Neural cell (in vitro differentiated cells): ENCODE measurements around the gene KATNIP. TPM values are rescaled to one million over a fixed set of nuclear protein-coding genes. Genes with fewer than 3 reads are reported as not detected.

Experiments
- H2AFZ ChIP-seq: fragments of 200-600, 300-800 bp; sonication (generic), shearing (Covaris generic); 2 replicates; pipeline ENCODE4 v1.6.0; 2014; ENCODE audit warnings: low read depth, mild to moderate bottlenecking, antibody characterized with exemption, low read length, moderate library complexity
- H3F3A ChIP-seq: fragments of 200-600 bp; shearing (Covaris generic); 2 replicates; pipeline ENCODE4 v1.6.1; 2016; ENCODE audit warnings: mild to moderate bottlenecking, moderate library complexity, mixed read lengths, antibody characterized with exemption, low read length; ENCODE audit not compliant: insufficient read depth, poor library complexity, severe bottlenecking
- H3K27ac ChIP-seq: fragments of 200-600, 300-800 bp; sonication (generic), shearing (Covaris generic); 2 replicates; pipeline ENCODE4 v1.5.1; 2014; ENCODE audit warnings: mild to moderate bottlenecking, low read length, moderate library complexity
- H3K27me3 ChIP-seq: fragments of 300-800, 200-600 bp; sonication (generic), shearing (Covaris generic); 2 replicates; pipeline ENCODE4 v1.6.0; 2014; ENCODE audit warnings: mild to moderate bottlenecking, low read depth, low read length, moderate library complexity; ENCODE audit not compliant: insufficient read depth
- H3K36me3 ChIP-seq: fragments of 300-800, 200-600 bp; sonication (generic), shearing (Covaris generic); 2 replicates; pipeline ENCODE4 v1.5.1; 2014; ENCODE audit warnings: mild to moderate bottlenecking, antibody characterized with exemption, low read length, moderate library complexity; ENCODE audit not compliant: insufficient read depth
- H3K4me2 ChIP-seq: fragments of 300-800, 200-600 bp; sonication (generic), shearing (Covaris generic); 2 replicates; pipeline ENCODE4 v1.6.0; 2014; ENCODE audit warnings: mild to moderate bottlenecking, low read length
- H3K4me3 ChIP-seq: fragments of 300-800, 200-600 bp; sonication (generic), shearing (Covaris generic); 2 replicates; pipeline ENCODE4 v1.5.1; 2014; ENCODE audit warnings: mild to moderate bottlenecking, low read length, moderate library complexity
- H3K79me2 ChIP-seq: fragments of 200-600 bp; shearing (Covaris generic); replicated peaks from 2 replicates; pipeline ENCODE4 v1.6.0; 2014; ENCODE audit warnings: mild to moderate bottlenecking, low read length, moderate library complexity; ENCODE audit not compliant: insufficient read depth
- H3K9ac ChIP-seq: fragments of 300-800, 200-600 bp; sonication (generic), shearing (Covaris generic); 2 replicates; pipeline ENCODE4 v1.6.1; 2016; ENCODE audit warnings: mild to moderate bottlenecking, low read length, mixed read lengths
- H3K9me2 ChIP-seq: fragments of 200-600 bp; shearing (Covaris generic); 2 replicates; pipeline ENCODE4 v1.6.1; 2016; ENCODE audit warnings: mild to moderate bottlenecking, low read length, mixed read lengths; ENCODE audit not compliant: insufficient read depth
- H3K9me3 ChIP-seq: fragments of 200-600, 300-800 bp; sonication (generic), shearing (Covaris generic); 2 replicates; pipeline ENCODE4 v1.6.1; 2016; ENCODE audit warnings: mild to moderate bottlenecking, mixed run types, low read length, moderate library complexity, mixed read lengths
- H4K20me1 ChIP-seq: fragments of 200-600 bp; shearing (Covaris generic); 2 replicates; pipeline ENCODE4 v1.6.1; 2016; ENCODE audit warnings: mild to moderate bottlenecking, mixed run types; ENCODE audit not compliant: insufficient read depth
- EP300 ChIP-seq: fragments of 450-650 bp; conservative IDR thresholded peaks from 2 replicates; pipeline ENCODE4 v1.6.1; 2014; ENCODE audit warnings: antibody characterized with exemption, mild to moderate bottlenecking, moderate library complexity; ENCODE audit not compliant: poor library complexity, severe bottlenecking
- EZH2 ChIP-seq: fragments of 200-600, 300-800 bp; shearing (Covaris generic), sonication (generic); IDR thresholded peaks from 2 replicates; pipeline ENCODE4 v1.6.1; 2014; ENCODE audit warnings: antibody characterized with exemption, low read length, borderline replicate concordance, mild to moderate bottlenecking; ENCODE audit not compliant: insufficient read depth, poor library complexity, severe bottlenecking
- MXI1 ChIP-seq: fragments of 450-650 bp; conservative IDR thresholded peaks from 2 replicates; pipeline ENCODE4 v1.6.1; 2014; ENCODE audit warnings: antibody characterized with exemption, mild to moderate bottlenecking; ENCODE audit not compliant: poor library complexity, severe bottlenecking
- POLR2AphosphoS5 ChIP-seq: IDR thresholded peaks from 2 replicates; pipeline ENCODE4 v1.6.1; 2012
- RAD21 ChIP-seq: fragments of 450-650 bp; conservative IDR thresholded peaks from 2 replicates; pipeline ENCODE4 v1.6.1; 2014; ENCODE audit warnings: antibody characterized with exemption, mild to moderate bottlenecking, moderate library complexity
- SMC3 ChIP-seq: fragments of 450-650 bp; conservative IDR thresholded peaks from 2 replicates; pipeline ENCODE4 v1.6.1; 2014; ENCODE audit warnings: antibody characterized with exemption, mild to moderate bottlenecking, moderate library complexity; ENCODE audit not compliant: poor library complexity
- TAF1 ChIP-seq: IDR thresholded peaks from 2 replicates; pipeline ENCODE4 v1.6.1; 2012; ENCODE audit warnings: low read depth
- polyA plus RNA-seq: library from polyadenylated mRNA; depleted of rRNA; stranded (reverse); fragments of >200 nt; gene quantifications from 2 replicates; pipeline ENCODE4 v1.2.3, GENCODE V29; 2014
- TF ChIP-seq, protein P1 (sequence below): fragments of 450-650 bp; IDR thresholded peaks from 2 replicates; pipeline ENCODE4 v1.5.1; 2014; ENCODE audit warnings: antibody characterized with exemption, mild to moderate bottlenecking, moderate library complexity; ENCODE audit not compliant: poor library complexity, severe bottlenecking
- TF ChIP-seq, protein P2 (sequence below): IDR thresholded peaks from 2 replicates; pipeline ENCODE4 v1.6.1; 2012; ENCODE audit warnings: borderline replicate concordance

The KATNIP gene
- polyA plus RNA-seq, 1 donor from 2014 or later = 6.4 TPM

DNA sequence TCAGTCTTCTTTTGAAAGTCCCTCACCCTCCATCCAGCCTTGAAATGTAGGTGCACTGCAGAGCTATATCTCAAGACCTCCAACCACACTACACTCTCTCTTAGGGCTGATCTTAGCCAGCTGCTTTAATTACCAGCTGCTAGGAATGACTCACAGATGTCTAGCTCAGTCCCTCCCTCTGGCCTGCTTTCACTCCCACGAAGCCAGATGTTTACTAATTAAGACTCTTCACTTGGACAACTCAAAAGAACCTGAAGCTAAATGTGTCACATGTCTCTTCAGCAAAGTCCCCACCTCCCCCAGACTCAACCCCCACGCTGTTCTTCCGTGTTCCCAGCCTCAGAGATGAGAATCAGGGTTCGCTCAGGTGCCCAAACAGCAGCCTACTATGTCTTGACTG lies 2.8 kb upstream of the KATNIP start:
- Histone ChIP-seq H3K4me2 (no peak overlapping the region), H3K27ac (no peak overlapping the region)

DNA sequence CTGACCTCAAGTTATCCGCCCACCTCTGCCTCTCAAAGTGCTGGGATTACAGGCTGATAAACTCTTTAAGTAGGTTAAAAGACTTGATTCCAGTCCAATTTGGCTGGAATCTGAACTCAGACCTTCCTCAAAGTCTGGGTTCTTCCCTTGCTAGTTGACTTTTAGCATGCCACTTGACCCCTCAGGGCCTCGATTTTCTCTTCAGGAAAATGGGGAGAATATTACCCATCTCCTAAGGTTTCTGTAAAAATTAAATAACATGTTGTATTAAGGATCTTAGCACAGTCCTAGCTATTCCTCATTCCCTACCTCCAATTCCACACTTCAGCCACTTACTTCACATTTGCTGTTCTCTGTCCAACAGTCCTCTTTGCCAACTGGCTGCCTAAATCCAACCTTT lies 2.1 kb upstream of the KATNIP start:
- Histone ChIP-seq H2AFZ (no peak overlapping the region), H3K79me2 (peaks cover 31% of the 10 kb centered on the region), H3F3A (no peaks in the 10 kb centered on the region), H3K9me2 (no peaks in the 10 kb centered on the region), H3K9ac (no peak overlapping the region), H4K20me1 (no peaks in the 10 kb centered on the region), H3K4me2 (no peak overlapping the region), H3K36me3 (no peaks in the 10 kb centered on the region), H3K9me3 (no peaks in the 10 kb centered on the region), H3K4me3 (peak overlapping the region; percentile 92), H3K27ac (no peak overlapping the region), H3K27me3 (no peaks in the 10 kb centered on the region)
- TF ChIP-seq, protein P1, sequence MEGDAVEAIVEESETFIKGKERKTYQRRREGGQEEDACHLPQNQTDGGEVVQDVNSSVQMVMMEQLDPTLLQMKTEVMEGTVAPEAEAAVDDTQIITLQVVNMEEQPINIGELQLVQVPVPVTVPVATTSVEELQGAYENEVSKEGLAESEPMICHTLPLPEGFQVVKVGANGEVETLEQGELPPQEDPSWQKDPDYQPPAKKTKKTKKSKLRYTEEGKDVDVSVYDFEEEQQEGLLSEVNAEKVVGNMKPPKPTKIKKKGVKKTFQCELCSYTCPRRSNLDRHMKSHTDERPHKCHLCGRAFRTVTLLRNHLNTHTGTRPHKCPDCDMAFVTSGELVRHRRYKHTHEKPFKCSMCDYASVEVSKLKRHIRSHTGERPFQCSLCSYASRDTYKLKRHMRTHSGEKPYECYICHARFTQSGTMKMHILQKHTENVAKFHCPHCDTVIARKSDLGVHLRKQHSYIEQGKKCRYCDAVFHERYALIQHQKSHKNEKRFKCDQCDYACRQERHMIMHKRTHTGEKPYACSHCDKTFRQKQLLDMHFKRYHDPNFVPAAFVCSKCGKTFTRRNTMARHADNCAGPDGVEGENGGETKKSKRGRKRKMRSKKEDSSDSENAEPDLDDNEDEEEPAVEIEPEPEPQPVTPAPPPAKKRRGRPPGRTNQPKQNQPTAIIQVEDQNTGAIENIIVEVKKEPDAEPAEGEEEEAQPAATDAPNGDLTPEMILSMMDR = no peak

More for the DNA sequence above, 2.8 kb upstream of the KATNIP start:
- Histone ChIP-seq H3K9ac (no peak overlapping the region), H3K27me3 (no peaks in the 10 kb centered on the region), H3K4me3 (no peak overlapping the region), H3K79me2 (peaks cover 31% of the 10 kb centered on the region), H3F3A (no peaks in the 10 kb centered on the region), H3K9me3 (no peaks in the 10 kb centered on the region), H3K36me3 (no peaks in the 10 kb centered on the region), H4K20me1 (no peaks in the 10 kb centered on the region), H2AFZ (no peak overlapping the region), H3K9me2 (no peaks in the 10 kb centered on the region)
- TF ChIP-seq EP300 = no peak
- TF ChIP-seq EZH2 = no peak
- TF ChIP-seq SMC3 = no peak
- TF ChIP-seq, protein P1 = no peak
- no peak for TF ChIP-seq POLR2AphosphoS5
- no peak for TF ChIP-seq TAF1
- no peak for TF ChIP-seq MXI1
- TF ChIP-seq, protein P2, sequence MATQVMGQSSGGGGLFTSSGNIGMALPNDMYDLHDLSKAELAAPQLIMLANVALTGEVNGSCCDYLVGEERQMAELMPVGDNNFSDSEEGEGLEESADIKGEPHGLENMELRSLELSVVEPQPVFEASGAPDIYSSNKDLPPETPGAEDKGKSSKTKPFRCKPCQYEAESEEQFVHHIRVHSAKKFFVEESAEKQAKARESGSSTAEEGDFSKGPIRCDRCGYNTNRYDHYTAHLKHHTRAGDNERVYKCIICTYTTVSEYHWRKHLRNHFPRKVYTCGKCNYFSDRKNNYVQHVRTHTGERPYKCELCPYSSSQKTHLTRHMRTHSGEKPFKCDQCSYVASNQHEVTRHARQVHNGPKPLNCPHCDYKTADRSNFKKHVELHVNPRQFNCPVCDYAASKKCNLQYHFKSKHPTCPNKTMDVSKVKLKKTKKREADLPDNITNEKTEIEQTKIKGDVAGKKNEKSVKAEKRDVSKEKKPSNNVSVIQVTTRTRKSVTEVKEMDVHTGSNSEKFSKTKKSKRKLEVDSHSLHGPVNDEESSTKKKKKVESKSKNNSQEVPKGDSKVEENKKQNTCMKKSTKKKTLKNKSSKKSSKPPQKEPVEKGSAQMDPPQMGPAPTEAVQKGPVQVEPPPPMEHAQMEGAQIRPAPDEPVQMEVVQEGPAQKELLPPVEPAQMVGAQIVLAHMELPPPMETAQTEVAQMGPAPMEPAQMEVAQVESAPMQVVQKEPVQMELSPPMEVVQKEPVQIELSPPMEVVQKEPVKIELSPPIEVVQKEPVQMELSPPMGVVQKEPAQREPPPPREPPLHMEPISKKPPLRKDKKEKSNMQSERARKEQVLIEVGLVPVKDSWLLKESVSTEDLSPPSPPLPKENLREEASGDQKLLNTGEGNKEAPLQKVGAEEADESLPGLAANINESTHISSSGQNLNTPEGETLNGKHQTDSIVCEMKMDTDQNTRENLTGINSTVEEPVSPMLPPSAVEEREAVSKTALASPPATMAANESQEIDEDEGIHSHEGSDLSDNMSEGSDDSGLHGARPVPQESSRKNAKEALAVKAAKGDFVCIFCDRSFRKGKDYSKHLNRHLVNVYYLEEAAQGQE = no peak
- no peak for TF ChIP-seq RAD21
